Ovary (tissue), 9 donors: ENCODE measurements around the gene TRABD2B. TPM values are rescaled to one million over a fixed set of nuclear protein-coding genes. Genes with fewer than 3 reads are reported as not detected.

Experiments used
- DNase-seq, 5 donors: peaks; one replicate each; pipeline ENCODE4 v3.0.0-alpha.2; 2019 to 2020
- H3K27ac ChIP-seq, 2 donors: fragments of 200-600 bp; one replicate each; pipeline versions ENCODE4 v1.5.1 to v1.8.0; 2019 to 2022
- H3K27me3 ChIP-seq: fragments of 200-600 bp; one replicate; pipeline ENCODE4 v1.8.0; 2022
- H3K36me3 ChIP-seq: fragments of 200-600 bp; sonication (generic); one replicate; pipeline ENCODE4 v1.5.1; 2019
- H3K4me1 ChIP-seq: one replicate; pipeline ENCODE4 v1.8.1; 2013; ENCODE audit warnings: mild to moderate bottlenecking, moderate library complexity; ENCODE audit not compliant: insufficient read depth
- H3K4me3 ChIP-seq: fragments of 200-600 bp; sonication (generic); one replicate; pipeline ENCODE4 v1.5.1; 2017
- H3K9me3 ChIP-seq, 2 donors: fragments of 200-600 bp in 1 of 2; sonication (generic) in 1 of 2; one replicate each; pipeline versions ENCODE4 v1.5.1 to v1.8.1; 2013 to 2019; ENCODE audit warnings: mild to moderate bottlenecking in 1 of 2, moderate library complexity in 1 of 2
- CTCF ChIP-seq, 3 donors: fragments of 450-650 bp in 2 of 3; fragments of 200-600 bp in 1 of 3; IDR thresholded peaks; one replicate each; pipeline versions ENCODE4 v1.5.1 to v1.8.0; 2016 to 2022; ENCODE audit warnings: antibody characterized with exemption in 3 of 3, mild to moderate bottlenecking in 1 of 3
- EP300 ChIP-seq: sonication (generic); formaldehyde crosslinking; IDR thresholded peaks from one replicate; pipeline ENCODE4 v1.6.1; 2017; ENCODE audit warnings: antibody characterized with exemption
- POLR2A ChIP-seq: fragments of 450-650 bp; IDR thresholded peaks from one replicate; pipeline ENCODE4 v1.6.1; 2017; ENCODE audit warnings: antibody characterized with exemption, mild to moderate bottlenecking, moderate library complexity
- WGBS, 3 donors: extraction: QIAGEN DNeasy Blood & Tissue Kit in 1 of 3; methylation state at CpG; one replicate each; pipeline versions ENCODE4 v1.1.5 to v1.1.7; 2013 to 2017; 5-methylcytosine and 5-hydroxymethylcytosine counted together
- intact Hi-C, 4 donors: fragments of 100-400 bp; cut with DNase I; formaldehyde crosslinking; loops; one replicate each; pipeline versions ENCODE4 v1.11.0 to v1.15.1; 2022 to 2023
- polyA plus RNA-seq, 2 donors: library from polyadenylated mRNA; stranded (reverse); fragments of 200-250 nt in 1 of 2; fragments of 350-450 nt in 1 of 2; fragmentation: Illumina TruSeq in 1 of 2; extraction: RNeasy Lipid Tissue Mini Kit (QIAGEN cat#74804) in 1 of 2; gene quantifications; one replicate each; pipeline ENCODE4 v1.2.3, GENCODE V29; 2013 to 2014
- total RNA-seq, 7 donors: library from RNA; depleted of rRNA in 2 of 7; stranded (reverse); fragments of >200 nt in 2 of 7; fragmentation: NEBNext Ultra II Directional in 3 of 7; extraction: Animal tissue kit (Norgen Biotek cat#: 25700) in 3 of 7; gene quantifications; one replicate each; pipeline versions ENCODE4 v1.1.0 to v1.2.4, GENCODE V29; 2016 to 2023
- donor health status: DM: no; HTN: no; CAD: no; lungs with moderate emphysema.
- donor health status: DM: no; HTN: no; CAD: no.
- donor health status: Bipolar disorder and iron deficiency.
- donor health status: DM: yes; HTN: yes; CAD: no.
- donor health status: DM: no; HTN: no; CAD: no.
- donor health status: DM: yes; HTN: yes; CAD: no.

TRABD2B gene
- total and polyA plus RNA-seq, 9 donors, result 0.18 to 1.6 (median 0.52) TPM

GRCh38 chr1:47942240-47942629 is 55.0 kb downstream of the TRABD2B start:
- Histone ChIP-seq H3K4me1 (peaks cover 2% of the 10 kb centered on the region), H3K27me3 (no peaks in the 10 kb centered on the region), H3K36me3 (no peaks in the 10 kb centered on the region), H3K27ac (no peak overlapping the region), H3K4me3 (no peak overlapping the region), H3K9me3 (no peaks in the 10 kb centered on the region)
- 75 to 86% (median 82%) methylated on average over 3 of the region's 3 CpGs for WGBS, 3 donors
- TF ChIP-seq CTCF (IDR thresholded peaks at IDR 0.05), result no peak
- no peak for TF ChIP-seq EP300
- TF ChIP-seq POLR2A, result no peak
- intact Hi-C loops, result no loop called here
- DNase-seq, result no peak

DNA sequence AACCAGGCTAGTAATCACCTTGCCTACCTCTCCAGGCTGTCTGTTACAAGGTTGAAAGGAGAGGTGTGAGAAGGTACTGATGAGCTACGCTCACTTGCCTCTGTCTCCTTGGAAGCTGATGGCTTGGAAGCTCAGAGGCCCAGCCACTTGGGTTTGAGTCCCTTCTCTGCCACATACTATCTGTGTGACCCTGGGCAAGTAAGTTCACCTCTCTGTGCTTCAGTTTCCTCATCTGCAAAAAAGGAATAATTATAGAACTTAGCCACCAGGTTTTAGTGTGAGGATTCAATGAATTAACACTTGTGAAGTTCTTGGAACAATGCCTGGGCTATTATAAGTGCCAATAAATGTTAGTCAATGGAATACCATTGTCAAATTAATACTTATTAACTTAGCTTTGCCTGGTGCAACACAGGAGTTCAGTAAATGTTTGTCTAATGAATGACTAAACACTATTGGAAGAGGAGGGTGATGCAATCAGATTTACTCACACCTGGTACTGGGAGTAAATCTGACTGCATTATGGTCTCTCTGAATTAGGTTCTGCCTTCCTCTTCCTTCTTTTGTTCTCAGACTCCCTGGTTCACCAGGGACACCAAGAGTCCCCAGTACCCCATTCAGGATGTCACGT is 55.5 kb downstream of the TRABD2B start:
- TF ChIP-seq EP300 (no peak), POLR2A (no peak), CTCF (IDR thresholded peaks at IDR 0.05) (no peak)
- Histone ChIP-seq H3K4me1 (peaks cover 2% of the 10 kb centered on the region), H3K27me3 (no peaks in the 10 kb centered on the region), H3K36me3 (no peaks in the 10 kb centered on the region), H3K27ac (no peak overlapping the region), H3K9me3 (no peaks in the 10 kb centered on the region), H3K4me3 (no peak overlapping the region)
- DNase-seq, result no peak
- intact Hi-C loops, result no loop called here
- 91 to 98% (median 93%) methylated on average over 2 of the region's 2 CpGs for WGBS, 3 donors

DNA sequence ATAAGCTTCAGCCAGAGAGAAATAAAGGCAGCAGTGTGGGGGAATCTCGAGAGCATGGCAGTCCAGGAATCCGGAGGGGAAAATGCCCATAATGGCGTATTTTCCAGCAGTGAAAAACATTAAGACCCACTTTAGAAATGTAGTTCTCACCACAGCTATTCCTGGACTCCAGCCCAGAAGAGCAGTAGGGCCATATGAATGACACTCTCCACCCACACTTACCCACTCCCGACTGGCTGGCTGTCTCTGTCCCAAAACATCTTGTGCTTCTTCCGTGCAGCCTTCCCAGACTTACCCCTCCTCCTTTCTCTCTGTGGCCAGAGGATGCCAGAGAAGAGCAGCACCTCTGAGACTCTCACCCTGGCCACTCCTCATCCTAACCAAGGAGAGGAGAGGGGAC is 56.4 kb downstream of the TRABD2B start:
- WGBS, 3 donors, result 39 to 51% (median 50%) methylated on average over 5 of the region's 5 CpGs
- Histone ChIP-seq H3K4me3 (no peak overlapping the region), H3K9me3 (no peaks in the 10 kb centered on the region), H3K36me3 (no peaks in the 10 kb centered on the region), H3K27ac (no peak overlapping the region), H3K4me1 (peaks cover 2% of the 10 kb centered on the region), H3K27me3 (no peaks in the 10 kb centered on the region)
- TF ChIP-seq POLR2A (no peak), EP300 (no peak), CTCF (IDR thresholded peaks at IDR 0.05) (no peak)
- no peak for DNase-seq
- intact Hi-C loops, result no loop called here

- Histone ChIP-seq H3K4me1 (peaks cover 2% of the 10 kb centered on the region), H3K9me3 (no peaks in the 10 kb centered on the region), H3K4me3 (no peak overlapping the region), H3K27me3 (no peaks in the 10 kb centered on the region), H3K36me3 (no peaks in the 10 kb centered on the region), H3K27ac (no peak overlapping the region)
- no peak for DNase-seq
- 83 to 92% (median 85%) methylated on average over 8 of the region's 8 CpGs for WGBS, 3 donors
- no peak for TF ChIP-seq POLR2A
- no peak for TF ChIP-seq EP300
- no peak for TF ChIP-seq CTCF (IDR thresholded peaks at IDR 0.05)
- intact Hi-C loops, result no loop called here
Measured at GRCh38 chr1:47940326-47940725, 56.9 kb downstream of the TRABD2B start.
